Kidney epithelial cell (primary cell): ENCODE measurements around the gene FAT2. TPM values are rescaled to one million over a fixed set of nuclear protein-coding genes. Genes with fewer than 3 reads are reported as not detected.

Experiments
- DNase-seq: peaks from one replicate; pipeline ENCODE4 v3.0.0-alpha.2; 2010; ENCODE audit warnings: low read depth
- H3K27me3 ChIP-seq: 2 replicates; pipeline ENCODE4 v1.6.0; 2011; ENCODE audit warnings: low read length; ENCODE audit not compliant: control insufficient read depth, insufficient read depth
- H3K36me3 ChIP-seq: 2 replicates; pipeline ENCODE4 v1.5.1; 2011; ENCODE audit warnings: low read length; ENCODE audit not compliant: control insufficient read depth, insufficient read depth
- H3K4me3 ChIP-seq: 2 replicates; pipeline ENCODE4 v1.5.1; 2011; ENCODE audit warnings: low read depth, mild to moderate bottlenecking, control low read depth, low read length
- CTCF ChIP-seq: IDR thresholded peaks from 2 replicates; pipeline ENCODE4 v1.5.1; 2011; ENCODE audit warnings: mild to moderate bottlenecking, moderate library complexity, low read length, control low read depth, inconsistent platforms; ENCODE audit not compliant: insufficient read depth, poor library complexity, severe bottlenecking
- total RNA-seq: library from RNA; depleted of rRNA; stranded (reverse); fragments of >200 nt; gene quantifications from 2 replicates; pipeline ENCODE4 v1.2.3, GENCODE V29; 2015

The FAT2 gene
- total RNA-seq, 1 donor from 2014 or later: 0.58 TPM

- no peak for DNase-seq
- Histone ChIP-seq H3K4me3 (no peak overlapping the region), H3K27me3 (no peaks in the 10 kb centered on the region), H3K36me3 (no peaks in the 10 kb centered on the region)
- no peak for TF ChIP-seq CTCF
Measured at GRCh38 chr5:151631941-151632340, 40.8 kb upstream of the FAT2 start.

GRCh38 chr5:151630088-151630487 is 39.0 kb upstream of the FAT2 start:
- no peak for TF ChIP-seq CTCF
- no peak for DNase-seq

GRCh38 chr5:151628112-151628823 is 37.1 kb upstream of the FAT2 start:
- Histone ChIP-seq H3K27me3 (no peaks in the 10 kb centered on the region), H3K36me3 (no peaks in the 10 kb centered on the region), H3K4me3 (no peak overlapping the region)
- no peak for TF ChIP-seq CTCF
- no peak for DNase-seq

More at GRCh38 chr5:151630088-151630487, 39.0 kb upstream of the FAT2 start:
- no peak overlapping the region for H3K4me3 ChIP-seq
- no peaks in the 10 kb centered on the region for H3K36me3 ChIP-seq
- no peaks in the 10 kb centered on the region for H3K27me3 ChIP-seq

GRCh38 chr5:151627650-151628049 is 36.5 kb upstream of the FAT2 start:
- TF ChIP-seq CTCF: no peak
- no peaks in the 10 kb centered on the region for H3K36me3 ChIP-seq
- H3K27me3 ChIP-seq: peaks cover under 1% of the 10 kb centered on the region
- DNase-seq: no peak
- no peak overlapping the region for H3K4me3 ChIP-seq

GRCh38 chr5:151625285-151625684 is 34.2 kb upstream of the FAT2 start:
- TF ChIP-seq CTCF: no peak
- no peaks in the 10 kb centered on the region for H3K36me3 ChIP-seq
- DNase-seq: no peak
- H3K27me3 ChIP-seq: peaks cover 4% of the 10 kb centered on the region
- H3K4me3 ChIP-seq: no peak overlapping the region

- DNase-seq: no peak
- H3K4me3 ChIP-seq: no peak overlapping the region
- TF ChIP-seq CTCF: no peak
- peaks cover 4% of the 10 kb centered on the region for H3K27me3 ChIP-seq
- H3K36me3 ChIP-seq: no peaks in the 10 kb centered on the region
Measured at GRCh38 chr5:151624476-151624875, 33.3 kb upstream of the FAT2 start.
